Activated CD8-positive, alpha-beta memory T cell treated with anti-CD3 and anti-CD28 coated beads for 36 hours (primary cell): ENCODE data around the gene TEPSIN. TPM values are rescaled to one million over a fixed set of nuclear protein-coding genes. Genes with fewer than 3 reads are reported as not detected.

Source experiments
- CTCF ChIA-PET: fragments of 350-600 bp; sonication (Branson Sonifier 250); formaldehyde crosslinking; loops from one replicate; lab custom pipeline; 2021; ENCODE audit warnings: antibody characterized with exemption; lab: Charles Lee
- POLR2A ChIA-PET: fragments of 350-600 bp; sonication (Branson Sonifier 250); formaldehyde crosslinking; loops from one replicate; lab custom pipeline; 2021; ENCODE audit warnings: antibody characterized with exemption; lab: Charles Lee
- total RNA-seq, 2 experiments: library from RNA; stranded (reverse); gene quantifications; one replicate each; pipeline ENCODE4 v1.2.3, GENCODE V29; 2021

TEPSIN gene
- 10 to 100 TPM; 30.2 to 36.0 TPM for total RNA-seq

GRCh38 chr17:81238815-81239713 is at the start of gene TEPSIN, which contains the start of gene NDUFAF8:
TEPSIN (minus strand) TSS chr17:81239055; CDS start chr17:81239033, 22 bp downstream.
NDUFAF8 (plus strand) TSS chr17:81239318; CDS start chr17:81239364, 46 bp downstream.
- ChIA-PET CTCF (interaction anchor here (0.6 to 2.5 kb wide), 5 partner anchors 16 to 245 kb away, joined by 3 to 10 read pairs (median 3); partner anchors contain the start of genes CEP131 and SLC38A10), POLR2A (interaction anchor here (0.6 to 2.8 kb wide), 10 partner anchors 10 to 805 kb away, joined by 3 to 12 read pairs (median 3); partner anchors contain the start of genes CEP131 and SLC38A10)

GRCh38 chr17:81287741-81288430 is 49.0 kb upstream of the TEPSIN start:
- CTCF ChIA-PET, result no interaction called here
- POLR2A ChIA-PET, result no interaction called here

- CTCF ChIA-PET, result no interaction called here
- POLR2A ChIA-PET, result interaction anchor here (0.6 kb wide), 1 partner anchor 8 kb away, joined by 3 read pairs; the partner anchor contains the start of gene SLC38A10
Measured at GRCh38 chr17:81287152-81287551, 48.3 kb upstream of the TEPSIN start.

GRCh38 chr17:81286491-81287145 is 47.8 kb upstream of the TEPSIN start:
- ChIA-PET POLR2A (interaction anchor here (0.6 kb wide), 1 partner anchor 9 kb away, joined by 3 read pairs; the partner anchor contains the start of gene SLC38A10), CTCF (no interaction called here)

- CTCF ChIA-PET, result no interaction called here
Measured at GRCh38 chr17:81285894-81286293, 47.0 kb upstream of the TEPSIN start.

GRCh38 chr17:81285179-81285878 is 46.5 kb upstream of the TEPSIN start:
- CTCF ChIA-PET, result interaction anchor here (0.7 kb wide), 1 partner anchor 199 kb away, joined by 3 read pairs; no protein-coding TSS in a partner anchor

More at GRCh38 chr17:81285894-81286293, 47.0 kb upstream of the TEPSIN start:
- POLR2A ChIA-PET, result interaction anchor here (1.2 to 1.8 kb wide), 2 partner anchors 9 to 41 kb away, joined by 4 to 12 read pairs; partner anchors contain the start of gene SLC38A10

GRCh38 chr17:81282876-81283275 is 44.0 kb upstream of the TEPSIN start:
- CTCF ChIA-PET, result no interaction called here
- POLR2A ChIA-PET, result no interaction called here

More at GRCh38 chr17:81285179-81285878, 46.5 kb upstream of the TEPSIN start:
- POLR2A ChIA-PET, result interaction anchor here (1.2 to 1.8 kb wide), 2 partner anchors 10 to 40 kb away, joined by 4 to 12 read pairs; partner anchors contain the start of gene SLC38A10

GRCh38 chr17:81282141-81282540 is 43.3 kb upstream of the TEPSIN start:
- POLR2A ChIA-PET, result no interaction called here
- CTCF ChIA-PET, result no interaction called here

- POLR2A ChIA-PET, result no interaction called here
- CTCF ChIA-PET, result no interaction called here
Measured at GRCh38 chr17:81280571-81280970, 41.7 kb upstream of the TEPSIN start.

GRCh38 chr17:81279278-81280275 is 40.7 kb upstream of the TEPSIN start:
- CTCF ChIA-PET, result no interaction called here

GRCh38 chr17:81278831-81279230 is 40.0 kb upstream of the TEPSIN start:
- CTCF ChIA-PET, result interaction anchor here (0.6 kb wide), 1 partner anchor 1089 kb away, joined by 3 read pairs; no protein-coding TSS in a partner anchor
- POLR2A ChIA-PET, result no interaction called here

More at GRCh38 chr17:81279278-81280275, 40.7 kb upstream of the TEPSIN start:
- POLR2A ChIA-PET, result no interaction called here

- CTCF ChIA-PET, result interaction anchor here (0.6 kb wide), 2 partner anchors 1088 to 1386 kb away, joined by 3 read pairs; no protein-coding TSS in a partner anchor
- POLR2A ChIA-PET, result no interaction called here
Measured at GRCh38 chr17:81277946-81278693, 39.3 kb upstream of the TEPSIN start.

- POLR2A ChIA-PET, result no interaction called here
- CTCF ChIA-PET, result interaction anchor here (0.6 kb wide), 1 partner anchor 1387 kb away, joined by 3 read pairs; no protein-coding TSS in a partner anchor
Measured at GRCh38 chr17:81277421-81277820, 38.6 kb upstream of the TEPSIN start.

GRCh38 chr17:81276781-81277180 is 37.9 kb upstream of the TEPSIN start:
- ChIA-PET CTCF (no interaction called here), POLR2A (no interaction called here)

- POLR2A ChIA-PET, result no interaction called here
- CTCF ChIA-PET, result no interaction called here
Measured at GRCh38 chr17:81274471-81274855, 35.6 kb upstream of the TEPSIN start.

- POLR2A ChIA-PET, result no interaction called here
- CTCF ChIA-PET, result no interaction called here
Measured at GRCh38 chr17:81273698-81274470, 35.0 kb upstream of the TEPSIN start.
